HTERT RPE-1 (cell line): ENCODE data around the gene RNASEH2A.

Experiments used
- in situ Hi-C: fragments of 300-500 bp; cut with MboI; formaldehyde crosslinking; loops from 4 replicates; pipeline ENCODE4 v1.14.3; 2020; ENCODE audit warnings: low sequenced_read_pairs

The RNASEH2A gene

DNA sequence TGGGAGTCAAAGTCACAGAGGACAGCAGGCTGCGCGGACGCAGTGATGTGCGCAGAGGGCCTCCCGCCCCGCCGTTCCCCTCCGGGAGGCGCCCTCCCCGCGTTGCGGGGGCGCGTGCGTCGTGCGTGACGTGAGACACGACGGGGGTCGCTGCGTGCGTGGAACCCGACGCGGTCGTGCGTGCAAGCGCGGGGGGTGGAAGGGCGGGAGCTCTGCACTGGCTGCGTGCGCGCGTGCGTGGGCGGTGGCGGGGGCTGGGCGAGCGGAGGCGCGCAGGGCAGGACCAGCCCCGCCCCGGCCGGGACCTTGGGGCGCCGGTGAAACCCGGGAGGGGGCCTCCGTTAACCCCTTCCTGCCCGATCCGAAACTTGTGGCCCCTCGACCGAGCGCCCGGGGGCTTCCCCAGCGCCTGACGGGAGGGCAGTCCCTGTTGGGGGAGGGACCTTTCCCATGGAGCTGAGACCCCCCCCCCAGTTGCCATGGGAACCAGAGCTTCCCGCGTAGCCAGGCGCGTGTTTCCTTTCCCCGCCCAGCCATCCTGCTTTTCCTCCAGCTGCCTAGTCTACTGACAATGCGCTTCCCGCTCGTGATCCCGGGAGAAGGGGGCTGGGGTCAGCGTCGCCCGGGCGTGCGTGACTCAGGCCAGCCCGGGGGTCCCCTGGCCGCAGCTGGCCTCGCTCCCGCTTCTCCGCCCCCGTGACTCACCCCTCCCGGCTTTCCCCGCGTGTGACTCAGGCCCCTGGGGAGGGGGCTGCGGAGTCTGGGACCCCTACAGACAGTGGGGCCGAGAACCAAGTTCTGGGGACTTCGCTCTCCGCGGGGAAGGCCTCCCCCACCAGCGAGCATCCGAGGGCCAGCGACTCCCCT lies 23.7 kb upstream of the RNASEH2A start:
- in situ Hi-C loops, result no loop called here

DNA sequence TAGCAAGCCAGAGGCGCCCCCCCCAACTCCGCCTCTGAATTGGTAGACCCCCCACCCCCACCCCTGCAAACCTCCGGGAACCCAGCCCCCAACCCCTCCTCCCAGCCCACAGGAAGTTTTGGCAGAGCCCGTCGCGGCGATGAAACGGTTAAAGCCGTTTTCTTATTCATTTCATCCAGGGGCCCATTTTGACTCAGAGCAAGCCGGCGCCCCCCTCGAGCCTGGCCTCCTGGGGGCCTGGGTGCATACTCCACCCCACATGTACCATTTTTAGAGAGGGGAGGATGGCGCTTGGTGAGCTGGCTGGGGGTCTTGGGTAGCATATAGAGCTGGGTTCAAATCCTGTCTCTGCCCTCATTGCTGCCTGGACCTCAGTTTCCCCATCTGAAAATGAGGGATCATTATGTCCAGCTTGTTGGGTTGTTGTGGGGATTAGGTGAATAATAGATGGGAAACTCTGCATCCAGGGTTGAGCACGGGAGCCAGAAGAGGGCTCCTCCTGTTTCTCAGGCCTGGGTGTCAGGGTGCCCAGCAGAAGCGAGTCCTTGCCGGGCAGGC lies 23.0 kb upstream of the RNASEH2A start:
- in situ Hi-C loops, result no loop called here

DNA sequence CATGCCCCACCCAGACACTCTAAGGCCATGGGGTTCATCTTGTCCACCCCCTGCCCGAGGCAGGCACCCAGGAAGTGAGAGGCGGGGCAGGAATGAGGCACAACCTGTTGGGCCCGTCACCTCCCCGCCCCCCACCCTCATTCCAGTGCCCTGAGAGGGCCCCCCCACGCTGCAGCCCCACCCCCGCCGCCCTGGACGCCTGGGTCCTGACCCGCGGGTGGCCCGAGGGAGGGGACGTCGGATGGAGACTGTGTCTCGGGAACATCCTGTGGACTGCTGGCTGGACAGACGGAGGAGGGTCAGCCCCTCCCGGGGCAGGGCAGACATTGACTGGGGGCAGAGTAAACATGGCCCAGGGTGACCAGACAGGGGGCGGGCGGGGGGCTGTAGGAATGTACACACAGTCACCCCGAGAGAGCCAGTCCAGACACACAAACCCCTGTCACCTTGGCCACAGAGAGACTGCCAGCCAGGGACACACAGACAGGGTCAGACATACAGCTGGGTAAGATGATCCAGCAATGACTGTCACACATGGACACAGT lies 22.5 kb upstream of the RNASEH2A start:
- in situ Hi-C loops, result no loop called here

DNA sequence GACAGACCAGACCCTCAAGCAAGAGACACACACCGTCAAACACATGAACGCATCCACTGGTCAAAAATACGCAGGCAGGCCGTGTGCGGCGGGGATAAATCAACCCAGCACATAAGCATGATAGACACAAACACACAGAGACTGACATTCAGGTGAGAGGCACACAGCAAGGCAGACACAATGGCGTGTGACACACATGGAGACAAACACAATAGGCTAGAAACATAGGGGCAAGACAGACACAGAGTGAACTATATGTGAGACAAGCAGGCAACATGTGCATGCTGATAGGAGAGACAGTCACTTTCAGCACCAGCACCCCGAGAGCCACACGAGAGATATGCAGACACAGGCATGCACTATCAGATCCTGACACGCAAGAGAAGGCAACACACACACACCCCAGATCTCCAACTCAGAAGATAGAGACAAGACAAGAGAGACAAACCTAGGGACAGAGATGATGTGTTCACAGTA lies 22.0 kb upstream of the RNASEH2A start:
- in situ Hi-C loops, result no loop called here

DNA sequence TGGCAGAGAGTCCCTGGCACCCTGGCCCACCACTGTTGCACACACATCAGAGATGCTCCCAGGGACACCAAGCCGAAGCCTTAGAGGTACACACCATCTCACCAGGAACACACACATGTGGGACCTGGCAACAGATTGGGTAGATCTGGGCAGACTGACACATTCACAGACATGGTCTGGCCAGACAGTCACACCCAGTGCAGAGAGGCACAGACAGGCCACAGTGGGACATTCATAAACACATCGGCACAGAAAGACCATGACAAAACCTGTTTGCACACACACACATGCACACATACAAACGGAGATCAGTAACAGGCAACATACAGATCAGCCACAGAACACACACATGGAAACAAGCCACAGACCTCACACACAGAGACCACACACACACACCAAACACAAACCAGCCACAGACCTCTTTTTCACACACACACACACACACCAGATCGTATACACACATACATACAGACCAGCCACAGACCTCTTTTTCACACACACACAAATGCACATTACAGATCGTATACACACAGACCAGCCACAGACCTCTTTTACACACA lies 21.4 kb upstream of the RNASEH2A start:
- in situ Hi-C loops, result no loop called here

DNA sequence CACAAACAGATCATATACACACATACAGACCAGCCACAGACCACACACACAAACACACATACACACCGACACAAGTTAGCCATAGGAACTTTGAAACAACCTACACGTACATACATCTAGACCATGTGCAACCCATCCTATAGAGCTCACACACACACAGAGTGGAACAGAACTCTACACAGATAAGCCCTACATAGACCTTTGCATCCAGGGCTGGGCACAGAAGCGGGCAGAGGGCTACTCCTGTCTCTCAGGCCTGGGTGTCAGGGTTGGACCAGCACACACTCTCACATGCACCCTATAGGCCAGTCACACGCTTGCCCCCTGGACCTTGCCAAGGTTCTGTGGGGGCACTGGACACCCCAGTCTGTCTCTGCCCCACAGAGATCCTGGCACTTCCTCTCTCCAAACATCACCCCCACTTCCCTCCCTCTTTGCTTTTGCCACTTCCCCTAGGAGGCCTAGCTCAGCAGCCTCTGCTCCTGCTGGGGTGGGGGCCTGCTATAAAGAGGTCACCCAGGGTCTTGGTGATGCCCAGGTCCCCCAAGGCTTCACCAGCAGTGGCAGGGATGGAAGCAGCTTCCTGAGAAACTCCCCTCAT lies 20.9 kb upstream of the RNASEH2A start:
- in situ Hi-C loops, result no loop called here

DNA sequence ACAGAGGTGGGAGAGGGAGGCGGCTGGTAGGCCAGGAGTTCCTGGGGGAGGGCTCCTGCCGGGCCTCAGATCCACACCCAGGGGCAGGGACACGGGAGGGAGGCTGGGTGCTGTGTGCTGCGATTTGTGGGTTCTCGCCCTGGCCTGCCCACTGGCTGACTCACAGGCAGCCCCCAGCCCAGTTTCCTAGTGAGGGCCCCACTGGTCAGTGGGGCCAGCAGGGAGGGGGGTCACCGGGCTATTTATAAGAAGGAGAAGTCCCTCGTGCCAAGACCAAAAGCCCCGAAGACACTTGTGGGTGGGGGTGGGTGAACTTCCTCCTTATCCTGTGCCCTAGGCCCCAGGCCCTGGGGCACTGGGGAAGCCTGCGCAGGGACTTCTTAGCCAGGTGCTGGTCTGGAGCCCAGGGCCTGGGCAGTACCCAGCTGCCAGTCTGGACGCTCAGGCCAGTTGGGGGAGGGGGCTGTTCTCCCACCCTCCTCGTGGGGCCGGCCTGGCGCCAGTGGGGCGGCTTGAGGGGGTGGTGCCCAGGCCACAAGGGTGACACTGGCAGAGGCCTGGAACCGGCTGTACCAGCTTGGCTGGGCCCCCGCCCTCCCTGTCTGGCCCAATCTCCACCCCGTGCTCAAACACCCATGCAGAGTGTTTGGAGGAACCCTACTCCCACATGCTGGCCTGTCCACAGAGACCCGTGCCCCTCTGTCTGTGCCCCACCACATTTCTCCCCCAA lies 20.1 kb upstream of the RNASEH2A start:
- in situ Hi-C loops, result no loop called here

DNA sequence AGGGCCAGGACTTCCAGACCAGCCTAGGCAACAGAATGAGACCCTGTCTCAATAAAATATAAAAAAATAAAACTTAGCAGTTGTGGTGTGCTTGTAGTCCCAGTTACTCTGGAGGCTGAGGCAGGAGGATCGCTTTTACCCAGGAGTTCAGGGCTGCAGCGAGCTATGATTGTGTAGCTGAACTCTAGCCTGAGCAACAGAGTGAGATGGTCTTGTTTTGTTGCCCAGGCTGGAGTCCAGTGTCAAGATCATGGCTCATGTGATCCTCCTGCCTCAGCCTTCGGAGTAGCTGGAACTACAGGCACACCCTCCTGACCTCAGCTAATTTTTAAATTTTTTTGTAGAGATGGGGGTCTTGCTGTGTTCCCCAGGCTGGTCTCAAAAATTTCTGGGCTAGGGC lies 19.4 kb upstream of the RNASEH2A start:
- in situ Hi-C loops, result no loop called here

DNA sequence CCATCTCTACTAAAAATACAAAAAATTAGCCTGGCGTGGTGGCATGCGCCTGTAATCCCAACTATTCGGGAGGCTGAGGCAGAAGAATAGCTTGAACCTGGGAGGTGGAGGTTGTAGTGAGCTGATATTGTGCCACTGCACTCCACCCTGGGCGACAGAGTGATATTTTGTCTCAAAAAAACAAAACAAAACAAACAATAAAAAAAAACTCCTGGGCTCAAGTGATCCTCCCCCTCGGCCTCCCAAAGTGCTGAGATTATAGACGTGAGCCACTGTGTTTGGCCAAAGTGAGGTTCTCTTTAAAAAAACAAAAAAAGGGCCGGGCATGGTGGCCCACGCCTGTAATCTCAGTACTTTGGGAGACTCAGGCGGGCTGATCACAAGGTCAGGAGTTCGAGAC lies 18.9 kb upstream of the RNASEH2A start:
- in situ Hi-C loops, result no loop called here

DNA sequence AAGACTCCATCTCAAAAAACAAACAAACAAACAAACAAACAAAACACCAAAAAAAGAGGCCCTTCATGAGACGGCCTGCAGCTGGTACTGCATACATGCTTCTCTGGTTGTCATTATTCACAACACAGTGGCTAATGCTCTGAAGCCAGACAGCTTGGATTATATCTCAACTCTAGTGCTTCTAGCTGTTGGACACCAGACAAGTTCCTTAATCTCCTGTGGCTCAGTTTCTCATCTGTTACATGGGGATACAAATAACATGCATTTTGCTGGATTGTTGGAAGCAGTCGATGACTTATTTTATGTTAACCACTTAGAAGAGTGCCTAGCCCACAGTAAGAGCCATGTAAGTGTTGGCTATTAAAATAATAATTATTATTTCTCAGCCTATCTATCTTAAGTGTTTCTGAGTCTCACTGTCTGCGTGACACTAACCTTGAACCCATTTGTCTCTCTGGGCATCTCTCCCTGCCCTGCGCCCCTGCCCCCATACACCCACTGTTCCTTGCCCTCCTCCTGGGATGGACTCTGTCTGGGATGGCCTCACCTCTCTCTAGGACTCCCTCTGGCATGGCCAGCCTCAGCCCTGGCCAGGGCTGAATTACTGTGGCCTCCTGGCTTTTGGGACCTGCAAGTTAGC lies 18.2 kb upstream of the RNASEH2A start:
- in situ Hi-C loops, result no loop called here

DNA sequence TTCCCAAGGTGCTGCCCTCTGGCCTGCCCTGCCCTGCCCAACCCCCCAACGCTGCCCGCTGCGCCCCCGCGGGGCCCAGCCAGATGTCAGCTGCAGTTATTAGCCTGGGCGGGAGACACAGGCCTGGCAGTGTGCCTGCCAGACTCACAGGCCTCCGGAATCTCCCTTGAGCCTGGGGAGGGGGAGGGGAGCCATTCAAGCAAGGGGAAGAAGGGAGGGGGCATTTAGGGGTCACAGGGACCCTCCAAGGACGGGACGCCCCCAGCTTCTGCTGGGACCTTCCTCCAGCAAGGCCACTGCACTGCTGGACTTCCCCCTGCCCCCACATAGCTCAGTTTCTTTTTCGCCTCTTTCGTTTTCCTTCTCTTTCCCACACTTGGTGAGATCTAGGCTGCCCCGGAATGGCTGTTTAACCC lies 17.7 kb upstream of the RNASEH2A start:
- in situ Hi-C loops, result no loop called here

DNA sequence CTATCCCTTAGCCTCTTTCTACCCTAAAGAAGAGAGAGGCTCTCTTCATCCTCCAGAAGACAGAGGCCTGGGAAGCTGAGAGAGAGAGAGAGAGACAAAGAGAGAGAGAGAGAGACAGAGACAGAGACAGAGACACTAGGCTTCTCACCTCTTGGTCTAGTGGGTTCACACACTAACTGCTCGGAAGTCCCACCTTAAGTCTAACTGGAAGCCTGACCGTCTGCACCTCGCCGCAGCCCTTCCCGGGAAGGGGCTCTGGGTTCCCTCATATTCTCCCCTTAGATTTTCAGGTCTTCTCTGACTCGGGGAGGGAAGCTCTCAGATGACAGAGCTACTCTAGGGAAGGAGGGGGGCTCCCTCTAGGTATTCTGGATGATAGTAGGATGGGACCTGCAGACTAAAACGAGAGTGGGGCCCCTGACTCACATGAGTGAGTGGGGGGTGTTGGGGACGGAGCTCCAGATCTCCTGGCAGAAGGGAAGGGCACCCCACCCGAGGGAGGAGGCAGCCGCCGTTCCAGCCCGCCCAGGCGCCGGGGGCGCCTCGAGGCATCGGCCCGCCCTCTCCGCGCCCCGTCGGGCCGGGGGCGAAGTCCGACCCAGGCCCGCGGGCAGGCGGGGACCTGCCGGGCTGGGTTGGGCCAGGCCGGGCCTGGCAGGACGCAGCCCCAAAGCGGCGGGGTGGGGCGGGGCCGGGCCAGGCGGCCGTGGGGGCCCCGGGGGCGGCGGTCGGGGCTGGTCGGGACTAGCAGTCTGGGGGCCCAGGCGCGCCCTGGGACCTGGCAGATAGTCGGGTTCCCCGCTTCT lies 17.1 kb upstream of the RNASEH2A start:
- in situ Hi-C loops, result no loop called here

DNA sequence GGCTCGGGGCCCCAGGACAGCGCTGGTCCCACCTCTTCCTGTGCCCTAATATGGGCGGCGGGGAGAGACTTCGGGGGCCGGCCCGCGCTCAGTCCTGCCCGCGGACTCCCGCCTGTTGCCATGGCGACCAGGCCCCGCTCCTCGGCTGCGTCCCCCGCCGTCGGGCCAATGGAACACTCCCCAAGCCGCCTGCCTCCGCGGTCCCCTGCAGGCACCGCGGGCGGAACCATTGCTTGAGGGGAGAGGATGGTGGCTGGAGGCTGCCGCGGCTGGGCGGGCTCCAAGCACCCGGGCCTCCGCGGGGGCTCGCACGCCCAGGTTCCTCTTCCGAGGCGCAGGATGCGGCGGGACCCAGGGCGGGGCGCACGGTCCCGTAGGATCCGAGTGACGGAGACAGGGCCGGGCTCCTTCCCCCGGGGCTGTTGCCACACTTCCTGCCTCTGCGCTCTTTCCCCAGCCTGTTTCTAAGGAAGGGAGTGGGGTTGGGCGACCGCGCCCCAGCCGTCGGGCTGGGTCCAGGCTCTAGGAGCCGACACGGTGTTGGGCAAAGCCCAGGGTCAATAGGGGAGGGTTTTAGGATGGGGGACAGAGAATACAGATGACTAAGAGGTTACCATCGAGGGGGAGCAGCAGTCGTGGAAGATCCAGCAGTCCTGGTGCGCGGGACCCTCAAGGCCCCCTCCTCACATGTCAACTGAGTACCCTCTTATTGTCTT lies 16.3 kb upstream of the RNASEH2A start:
- in situ Hi-C loops, result no loop called here

DNA sequence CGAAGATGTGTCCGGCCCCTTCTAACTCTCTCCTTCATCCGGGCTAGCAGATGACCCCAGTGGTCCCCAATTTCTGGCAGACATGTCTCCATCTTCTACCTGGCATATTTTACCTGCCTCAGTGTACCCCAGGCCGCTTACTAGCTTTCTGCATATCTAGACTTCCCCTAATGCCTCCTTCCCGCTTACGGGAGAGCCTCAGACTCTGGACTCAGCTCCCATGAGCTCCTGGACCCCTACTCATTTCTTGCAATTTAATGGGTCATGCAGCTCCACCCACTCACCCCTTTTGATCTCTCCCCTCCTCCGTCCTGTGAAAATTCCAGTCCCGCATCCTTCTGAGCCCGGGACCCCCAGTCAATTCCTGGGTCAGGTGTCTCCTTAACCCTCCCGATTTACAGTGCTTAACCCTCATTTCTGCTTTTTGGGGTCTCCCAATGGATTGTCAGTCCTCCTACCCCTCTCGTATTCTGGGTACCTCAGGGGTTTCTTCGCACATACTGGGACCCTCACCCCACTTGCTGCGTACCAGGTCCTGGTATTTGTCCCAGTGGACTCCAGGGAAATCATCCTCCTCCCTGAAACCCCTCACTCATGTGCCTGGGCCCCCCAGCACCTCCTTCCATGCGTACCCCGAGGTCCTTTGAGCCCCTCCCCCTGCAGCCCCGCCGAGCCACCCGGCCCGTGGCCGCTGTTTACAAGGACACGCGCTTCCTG lies 15.6 kb upstream of the RNASEH2A start:
- in situ Hi-C loops, result no loop called here

DNA sequence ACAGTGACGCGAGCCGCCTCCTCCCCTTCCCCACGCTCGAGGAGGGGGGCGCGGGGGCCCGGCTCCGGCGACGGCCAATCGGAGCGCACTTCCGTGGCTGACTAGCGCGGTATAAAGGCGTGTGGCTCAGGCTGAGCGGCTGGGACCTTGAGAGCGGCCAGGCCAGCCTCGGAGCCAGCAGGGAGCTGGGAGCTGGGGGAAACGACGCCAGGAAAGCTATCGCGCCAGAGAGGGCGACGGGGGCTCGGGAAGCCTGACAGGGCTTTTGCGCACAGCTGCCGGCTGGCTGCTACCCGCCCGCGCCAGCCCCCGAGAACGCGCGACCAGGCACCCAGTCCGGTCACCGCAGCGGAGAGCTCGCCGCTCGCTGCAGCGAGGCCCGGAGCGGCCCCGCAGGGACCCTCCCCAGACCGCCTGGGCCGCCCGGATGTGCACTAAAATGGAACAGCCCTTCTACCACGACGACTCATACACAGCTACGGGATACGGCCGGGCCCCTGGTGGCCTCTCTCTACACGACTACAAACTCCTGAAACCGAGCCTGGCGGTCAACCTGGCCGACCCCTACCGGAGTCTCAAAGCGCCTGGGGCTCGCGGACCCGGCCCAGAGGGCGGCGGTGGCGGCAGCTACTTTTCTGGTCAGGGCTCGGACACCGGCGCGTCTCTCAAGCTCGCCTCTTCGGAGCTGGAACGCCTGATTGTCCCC lies 14.9 kb upstream of the RNASEH2A start, which contains the start of gene JUNB:
JUNB (plus strand) TSS at position 142 of the 706 bp plus-strand sequence; CDS start at position 428, 286 bp downstream.
- in situ Hi-C loops, result no loop called here

DNA sequence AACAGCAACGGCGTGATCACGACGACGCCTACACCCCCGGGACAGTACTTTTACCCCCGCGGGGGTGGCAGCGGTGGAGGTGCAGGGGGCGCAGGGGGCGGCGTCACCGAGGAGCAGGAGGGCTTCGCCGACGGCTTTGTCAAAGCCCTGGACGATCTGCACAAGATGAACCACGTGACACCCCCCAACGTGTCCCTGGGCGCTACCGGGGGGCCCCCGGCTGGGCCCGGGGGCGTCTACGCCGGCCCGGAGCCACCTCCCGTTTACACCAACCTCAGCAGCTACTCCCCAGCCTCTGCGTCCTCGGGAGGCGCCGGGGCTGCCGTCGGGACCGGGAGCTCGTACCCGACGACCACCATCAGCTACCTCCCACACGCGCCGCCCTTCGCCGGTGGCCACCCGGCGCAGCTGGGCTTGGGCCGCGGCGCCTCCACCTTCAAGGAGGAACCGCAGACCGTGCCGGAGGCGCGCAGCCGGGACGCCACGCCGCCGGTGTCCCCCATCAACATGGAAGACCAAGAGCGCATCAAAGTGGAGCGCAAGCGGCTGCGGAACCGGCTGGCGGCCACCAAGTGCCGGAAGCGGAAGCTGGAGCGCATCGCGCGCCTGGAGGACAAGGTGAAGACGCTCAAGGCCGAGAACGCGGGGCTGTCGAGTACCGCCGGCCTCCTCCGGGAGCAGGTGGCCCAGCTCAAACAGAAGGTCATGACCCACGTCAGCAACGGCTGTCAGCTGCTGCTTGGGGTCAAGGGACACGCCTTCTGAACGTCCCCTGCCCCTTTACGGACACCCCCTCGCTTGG lies 14.1 kb upstream of the RNASEH2A start:
- in situ Hi-C loops, result no loop called here

DNA sequence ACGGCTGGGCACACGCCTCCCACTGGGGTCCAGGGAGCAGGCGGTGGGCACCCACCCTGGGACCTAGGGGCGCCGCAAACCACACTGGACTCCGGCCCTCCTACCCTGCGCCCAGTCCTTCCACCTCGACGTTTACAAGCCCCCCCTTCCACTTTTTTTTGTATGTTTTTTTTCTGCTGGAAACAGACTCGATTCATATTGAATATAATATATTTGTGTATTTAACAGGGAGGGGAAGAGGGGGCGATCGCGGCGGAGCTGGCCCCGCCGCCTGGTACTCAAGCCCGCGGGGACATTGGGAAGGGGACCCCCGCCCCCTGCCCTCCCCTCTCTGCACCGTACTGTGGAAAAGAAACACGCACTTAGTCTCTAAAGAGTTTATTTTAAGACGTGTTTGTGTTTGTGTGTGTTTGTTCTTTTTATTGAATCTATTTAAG lies 13.5 kb upstream of the RNASEH2A start:
- in situ Hi-C loops, result no loop called here
